Middle frontal gyrus (tissue), 1 donor: ENCODE measurements around the gene CMIP.
"Not testable (repeated sequence)": the region's sequence is repeated elsewhere in the genome, so short reads cannot be mapped to it uniquely, and the experiment has no call there.

Experiments used
- DNase-seq: peaks from one replicate; pipeline ENCODE4 v3.0.0-alpha.2; 2015; ENCODE audit warnings: low spot score; ENCODE audit errors: extremely low spot score

CMIP gene

DNA sequence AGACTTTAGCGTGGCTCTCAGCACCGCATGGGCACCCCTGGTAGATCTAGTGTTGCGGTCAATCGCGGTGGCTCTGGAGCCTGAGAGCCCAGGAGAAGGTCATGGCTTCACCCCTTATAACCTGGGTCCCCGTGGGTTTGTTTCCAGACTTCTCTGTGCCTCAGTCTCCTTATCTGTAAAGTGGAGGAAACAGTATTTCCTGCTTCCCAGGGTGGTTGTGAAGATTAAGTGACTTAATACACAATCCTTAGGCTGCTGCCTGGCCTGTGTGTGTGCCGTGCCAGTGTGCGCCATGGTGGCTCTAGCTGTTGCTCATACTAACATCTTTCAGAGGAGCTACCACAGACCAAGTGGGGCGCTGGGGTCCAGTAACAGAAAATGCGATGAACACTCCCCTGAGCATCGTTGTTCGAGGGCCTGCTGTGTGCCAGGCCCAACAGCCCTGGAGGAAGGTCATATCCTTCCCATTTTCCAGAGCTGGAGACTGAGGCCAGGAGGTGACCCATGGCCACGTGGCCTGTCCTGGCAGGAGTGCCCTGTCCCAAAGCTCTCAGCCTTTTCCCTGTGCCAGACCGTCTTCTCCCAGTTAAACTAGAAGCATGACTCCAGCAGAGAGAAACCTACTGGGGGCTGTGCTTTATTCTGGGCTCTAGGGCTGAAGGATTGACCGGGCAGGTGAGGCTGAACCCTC lies 70.1 kb downstream of the CMIP start:
- DNase-seq = no peak

DNA sequence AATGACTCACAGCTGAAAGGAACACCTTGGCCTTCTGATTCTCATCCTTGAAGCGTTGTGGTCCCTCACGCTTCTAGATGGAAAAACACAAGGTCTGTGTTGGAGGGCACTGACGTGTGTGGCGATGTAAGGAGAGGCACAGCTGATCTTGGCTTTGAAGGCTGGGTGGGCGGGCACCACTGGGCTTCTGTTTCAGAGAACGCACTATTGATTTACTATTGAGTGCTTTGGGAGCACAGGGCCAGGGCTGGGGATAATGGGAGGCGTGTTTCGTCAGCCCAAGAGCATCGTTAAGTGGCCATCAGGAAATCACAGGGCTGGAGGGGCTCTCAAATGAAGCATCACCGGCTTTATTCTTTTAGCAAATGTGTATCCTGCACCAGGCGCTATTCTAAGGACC lies 70.7 kb downstream of the CMIP start:
- no peak for DNase-seq

DNA sequence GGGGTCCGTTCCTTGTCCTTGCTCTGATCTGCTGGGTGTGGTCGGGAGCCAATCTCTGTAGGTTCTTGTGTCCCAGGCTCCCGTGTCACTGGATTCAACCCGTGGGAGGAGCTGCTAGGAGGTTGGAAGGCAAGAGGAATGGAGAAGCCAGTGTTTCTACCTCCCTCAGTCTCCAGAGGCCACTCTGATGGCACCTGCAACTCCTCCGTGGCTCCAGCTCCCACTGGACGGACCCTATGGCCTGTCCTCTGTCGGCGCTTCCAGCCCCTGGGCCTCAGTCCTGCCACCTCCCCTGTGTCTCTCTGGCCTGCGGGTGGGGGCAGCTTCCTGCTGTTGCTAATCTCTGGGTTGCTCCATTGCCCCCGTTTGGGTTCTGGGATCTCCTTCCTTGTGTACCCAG lies 71.1 kb downstream of the CMIP start:
- no peak for DNase-seq

DNA sequence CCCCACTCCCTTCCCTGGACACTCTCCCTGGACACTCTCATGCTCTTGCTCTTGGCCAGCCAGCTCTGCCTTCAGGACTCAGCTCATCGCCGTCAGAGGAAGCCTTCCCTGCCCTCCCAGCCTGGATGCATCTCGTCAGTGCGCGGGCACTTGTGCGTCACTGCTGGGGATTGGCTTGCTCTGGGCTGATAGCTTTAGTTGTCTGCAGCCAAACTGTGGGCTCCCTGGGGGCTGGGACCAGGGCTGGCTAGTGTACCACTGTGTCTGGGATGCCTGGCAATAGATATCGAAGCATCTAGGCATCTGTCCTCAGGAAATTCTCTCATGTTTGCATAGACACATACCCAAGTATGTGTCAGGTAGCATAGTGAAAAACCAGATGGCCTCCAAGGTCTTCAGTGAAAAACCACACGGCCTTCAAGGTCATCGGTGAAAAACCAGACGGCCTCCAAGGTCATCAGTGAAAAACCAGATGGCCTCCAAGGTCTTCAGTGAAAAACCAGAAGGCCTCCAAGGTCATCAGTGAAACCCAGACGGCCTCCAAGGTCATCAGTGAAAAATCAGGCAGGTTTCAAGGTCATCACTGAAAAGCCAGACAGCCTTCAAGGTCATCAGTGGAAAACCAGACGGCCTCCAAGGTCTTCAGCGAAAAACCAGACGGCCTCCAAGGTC lies 72.0 kb downstream of the CMIP start:
- no peak for DNase-seq

DNA sequence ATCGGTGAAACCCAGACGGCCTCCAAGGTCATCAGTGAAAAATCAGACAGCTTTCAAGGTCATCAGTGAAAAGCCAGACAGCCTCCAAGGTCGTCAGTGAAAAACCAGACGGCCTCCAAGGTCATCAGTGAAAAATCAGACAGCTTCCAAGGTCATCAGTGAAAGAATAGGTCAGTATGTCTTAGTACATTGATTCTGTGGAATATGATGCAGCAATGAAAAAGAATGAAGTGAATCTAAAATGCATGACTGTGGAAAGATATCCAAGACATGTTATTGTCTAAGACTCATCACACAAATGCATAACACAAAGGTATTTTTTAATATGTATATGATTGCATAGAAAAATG lies 72.5 kb downstream of the CMIP start:
- no peak for DNase-seq

DNA sequence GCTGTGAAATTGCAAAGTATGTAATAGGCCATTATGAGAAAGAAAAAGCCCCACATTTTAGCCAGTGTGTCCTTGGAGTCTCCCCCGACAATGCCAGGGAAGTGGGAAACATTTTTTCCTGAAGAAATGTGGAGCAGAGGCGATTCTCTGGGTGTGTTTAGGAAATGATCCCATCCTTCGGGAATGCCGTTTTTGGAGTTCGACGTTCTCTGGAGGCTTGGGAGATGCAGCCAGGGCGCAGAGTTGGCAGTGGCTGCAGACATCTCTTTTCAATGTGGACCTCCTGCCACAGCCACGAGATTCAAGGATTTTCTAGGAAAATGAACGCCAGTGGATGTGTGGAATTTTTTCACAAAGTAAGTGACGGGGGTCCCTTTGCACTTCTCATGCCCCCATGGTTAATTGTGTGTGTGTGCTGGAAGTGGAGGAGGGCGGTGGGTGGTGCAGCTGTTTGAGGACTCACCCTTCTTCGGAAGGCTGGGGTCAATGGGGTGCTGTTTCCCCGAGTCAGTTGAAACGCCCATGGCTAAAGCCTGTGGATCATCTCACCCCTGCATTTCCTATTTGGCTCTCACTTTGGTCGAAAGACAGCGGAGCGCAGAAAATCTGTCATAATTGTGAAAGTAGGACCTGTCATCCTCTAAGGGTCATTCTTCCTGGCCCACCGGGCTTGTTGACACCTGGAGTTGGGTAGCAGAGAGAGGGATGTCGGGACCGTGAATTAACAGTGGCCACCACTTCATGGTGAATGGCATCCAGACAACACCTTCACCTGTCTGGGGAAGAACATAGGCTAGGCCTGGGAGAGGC lies 73.2 kb downstream of the CMIP start:
- no peak for DNase-seq

DNA sequence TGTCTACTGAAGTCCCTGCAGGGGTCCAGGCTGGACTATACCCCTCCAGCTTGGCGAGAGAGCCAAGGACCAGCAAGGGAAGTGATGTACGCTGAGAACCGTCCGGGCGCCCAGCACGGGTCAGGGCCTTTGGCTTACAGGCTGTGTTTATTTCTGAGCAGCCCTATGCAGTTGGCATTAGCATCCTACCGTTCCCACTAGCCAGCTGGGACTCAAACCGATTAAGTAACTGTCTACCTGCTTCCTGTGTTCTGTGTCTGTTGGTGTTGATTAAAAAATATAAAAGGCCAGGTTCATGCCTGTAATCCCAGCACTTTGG lies 73.8 kb downstream of the CMIP start:
- DNase-seq = no peak

DNA sequence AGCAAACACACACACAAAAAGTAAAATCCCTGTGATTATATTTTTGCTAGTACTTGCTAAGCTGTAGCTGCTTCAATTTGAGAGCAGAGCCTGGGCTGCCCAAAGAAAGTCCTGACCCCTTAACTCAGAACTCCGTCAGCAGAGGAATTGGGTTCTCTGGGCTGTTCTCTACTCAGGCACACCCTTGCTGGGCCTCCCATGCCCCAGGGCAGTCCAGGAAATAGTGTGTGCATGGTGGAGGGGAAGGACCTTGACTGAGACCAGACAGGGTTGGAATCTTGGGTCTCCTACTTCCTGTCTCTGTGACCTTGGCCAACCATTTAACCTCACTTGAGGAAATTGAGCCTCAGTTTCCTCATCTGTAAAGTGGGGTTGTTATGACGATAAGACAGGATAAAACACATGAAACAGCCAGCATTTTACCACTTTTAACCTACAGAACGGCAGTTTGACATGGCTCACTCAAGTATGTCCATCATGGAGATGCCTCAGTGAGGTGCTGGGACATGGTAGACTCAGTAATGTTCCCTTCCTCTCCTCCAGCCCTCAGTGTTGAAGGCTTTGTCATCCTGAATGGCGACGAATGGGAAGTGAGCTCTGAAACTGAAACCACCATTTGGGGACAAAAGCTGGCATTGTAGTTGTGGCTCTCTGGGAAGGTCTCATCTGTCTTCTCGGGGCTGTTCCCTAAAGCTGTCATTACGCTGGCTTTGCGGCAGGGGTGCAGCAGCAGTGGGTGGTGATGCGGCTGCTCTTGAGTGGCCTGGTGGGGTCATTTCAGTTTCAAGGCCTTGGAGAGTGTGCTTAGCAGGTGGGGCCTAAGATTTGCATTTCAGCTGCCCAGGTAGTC lies 74.9 kb downstream of the CMIP start:
- DNase-seq = no peak

DNA sequence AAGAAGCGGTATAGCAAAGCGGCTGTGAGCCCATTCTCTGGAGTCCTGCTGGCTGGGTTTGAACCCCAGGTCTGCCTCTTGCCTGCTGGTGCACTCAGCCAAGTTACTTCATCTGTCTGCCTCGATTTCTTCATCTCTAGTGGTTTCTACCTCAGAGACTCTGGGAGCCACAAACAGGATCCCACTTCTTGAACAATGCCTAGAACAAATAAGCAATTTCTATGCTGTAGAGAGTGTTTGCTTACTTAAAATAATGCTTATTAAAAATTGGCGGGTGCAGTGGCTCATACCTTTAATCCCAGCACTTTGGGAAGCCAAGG lies 75.5 kb downstream of the CMIP start:
- no peak for DNase-seq

DNA sequence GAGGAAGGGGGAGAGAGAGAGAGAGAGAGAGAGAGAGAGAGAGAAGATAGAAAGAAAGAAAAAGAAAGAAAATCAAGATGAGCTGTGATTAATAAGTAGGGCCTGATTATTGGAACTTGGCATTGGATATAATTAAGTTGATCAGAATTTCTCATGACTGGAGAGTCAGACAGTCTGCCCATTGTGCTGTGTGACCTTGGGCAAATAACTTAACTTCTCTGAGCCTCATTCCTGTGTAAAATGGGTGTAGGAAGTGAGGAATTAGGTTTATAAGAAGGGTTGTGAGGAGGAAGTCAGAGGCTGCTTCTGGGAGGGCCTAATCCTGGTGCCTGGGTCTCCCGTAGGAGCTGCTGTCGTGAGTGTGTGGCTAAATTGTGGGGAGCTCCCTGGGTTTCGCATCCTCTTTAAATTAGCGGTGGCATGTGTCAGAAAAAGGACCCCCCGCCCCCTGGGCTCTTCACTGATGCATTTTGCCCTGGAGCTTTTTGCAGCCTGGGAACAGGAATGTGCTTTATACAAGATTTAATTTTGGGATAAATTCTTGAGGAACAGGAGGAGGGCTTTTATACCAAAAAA lies 76.0 kb downstream of the CMIP start:
- DNase-seq = no peak

DNA sequence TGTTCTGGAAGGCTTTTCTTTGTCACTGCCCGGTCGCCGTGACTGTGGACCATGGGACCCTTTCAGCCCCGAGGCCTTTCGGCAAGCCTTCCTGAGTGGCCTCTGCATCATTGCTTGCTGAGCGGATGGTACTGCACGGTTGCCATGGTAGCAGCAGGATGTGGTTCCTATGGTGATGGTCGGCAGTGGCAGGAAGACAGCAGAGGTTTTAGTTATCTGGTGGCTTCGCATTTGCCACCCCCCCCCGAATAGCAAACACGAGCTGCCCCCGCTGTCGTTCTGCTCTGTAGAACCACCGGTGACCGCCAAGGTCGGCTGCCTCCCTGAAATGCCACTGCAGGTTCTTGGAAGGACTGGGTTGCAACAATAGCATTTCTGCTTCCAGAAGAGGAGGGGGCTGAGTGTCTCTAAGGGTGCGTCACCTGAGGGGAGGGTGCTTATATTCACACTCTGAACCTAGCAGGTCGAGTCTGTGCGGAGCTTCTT lies 76.6 kb downstream of the CMIP start:
- DNase-seq = peak; percentile 37

DNA sequence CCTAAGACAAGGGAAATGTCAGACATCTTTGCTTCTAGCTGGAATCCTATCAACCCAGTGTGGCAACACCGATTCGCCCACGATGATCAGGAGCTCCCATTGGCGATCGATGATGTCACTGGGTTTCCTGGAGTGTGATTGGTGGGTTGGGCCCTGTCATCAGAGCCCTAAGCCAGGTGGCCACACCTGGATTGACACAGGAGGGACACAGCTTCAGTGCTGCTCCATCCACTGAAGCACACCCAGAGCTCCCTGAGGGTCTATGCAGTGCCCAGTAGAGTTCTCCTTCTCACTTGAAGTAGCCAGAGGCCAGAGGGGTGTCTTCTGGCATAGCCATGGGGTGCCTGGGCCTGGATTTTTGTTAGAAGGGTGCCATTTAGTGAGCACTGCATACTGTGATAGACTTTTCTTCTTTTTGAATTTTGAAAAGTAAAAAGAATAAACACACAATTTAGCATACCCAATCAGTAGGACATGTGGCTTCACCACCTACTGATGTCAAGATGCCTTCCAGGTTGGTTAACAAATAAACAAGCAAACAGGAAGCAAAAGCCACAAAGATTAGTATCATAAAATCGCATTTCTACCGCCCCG lies 77.6 kb downstream of the CMIP start:
- no peak for DNase-seq

DNA sequence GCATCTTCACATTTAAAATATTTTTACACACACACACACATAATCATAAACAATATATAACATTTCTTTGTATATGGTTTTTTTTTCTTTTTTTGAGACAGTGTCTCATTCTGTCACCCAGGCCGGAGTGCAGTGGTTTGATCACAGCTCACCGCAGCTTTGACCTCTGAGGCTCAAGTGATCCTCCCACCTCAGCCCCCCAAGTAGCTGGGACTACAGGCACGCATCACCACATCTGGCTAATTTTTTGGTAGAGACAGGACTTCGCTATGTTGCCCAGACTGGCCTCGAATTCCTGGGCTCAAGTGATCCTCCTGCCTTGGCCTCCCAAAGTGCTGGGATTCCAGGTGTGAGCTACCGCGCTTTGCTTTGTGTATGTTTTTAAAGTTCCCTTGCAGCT lies 78.2 kb downstream of the CMIP start:
- not testable (repeated sequence) for DNase-seq

DNA sequence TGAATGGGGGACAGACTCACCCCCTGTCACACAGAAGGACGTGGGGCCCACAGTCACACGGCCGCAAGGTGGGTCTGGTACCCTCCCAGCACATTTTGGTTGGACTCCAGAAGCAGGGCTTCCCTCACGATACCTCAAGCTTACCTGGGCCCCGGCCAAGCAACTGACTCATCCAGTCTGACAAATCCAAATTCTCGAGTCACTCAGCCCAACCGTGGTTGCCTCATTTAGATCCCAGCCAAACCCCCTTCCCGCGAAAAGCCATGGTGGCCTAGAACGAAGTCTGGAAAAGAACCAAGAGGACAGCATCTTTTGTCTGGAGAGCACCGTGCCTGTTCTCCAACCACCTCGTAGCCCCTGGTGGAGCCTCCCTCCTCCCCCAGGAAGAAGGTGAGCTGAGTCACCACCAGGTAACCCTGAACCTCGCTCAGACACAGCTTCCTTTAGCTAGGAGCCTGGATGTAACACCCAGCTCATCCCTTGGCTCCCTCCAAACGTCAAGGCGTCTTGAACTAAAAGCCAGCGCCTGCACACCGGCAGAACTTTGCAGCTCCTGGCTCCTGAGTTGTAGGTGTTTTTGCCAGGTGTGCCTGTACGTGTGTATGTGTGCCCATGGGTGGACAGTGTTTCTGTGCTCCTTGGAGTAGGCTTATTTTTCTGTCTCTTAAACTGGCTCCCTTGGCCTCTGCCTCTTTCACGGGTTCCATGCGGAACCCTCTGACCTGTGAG lies 78.9 kb downstream of the CMIP start:
- DNase-seq = no peak

DNA sequence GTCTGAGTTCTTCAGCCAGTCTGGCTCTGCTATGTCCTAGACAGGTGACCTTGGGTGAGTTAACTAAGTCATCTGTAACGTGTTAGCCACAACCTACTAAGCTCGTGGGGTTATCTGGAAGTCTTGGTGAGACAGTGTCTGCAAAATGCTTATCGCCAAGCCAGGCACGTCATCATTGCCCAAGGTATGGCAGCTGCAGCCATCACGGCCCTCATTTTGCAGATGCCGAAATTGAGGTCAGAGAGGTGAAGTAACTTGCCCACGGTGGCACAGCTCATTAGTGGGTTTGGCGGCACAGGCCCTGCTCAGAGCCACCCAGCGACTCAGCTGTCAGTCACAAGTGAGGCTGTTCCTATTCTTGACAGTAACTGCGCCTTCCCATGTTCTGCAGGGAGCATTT lies 79.8 kb downstream of the CMIP start:
- DNase-seq = no peak

DNA sequence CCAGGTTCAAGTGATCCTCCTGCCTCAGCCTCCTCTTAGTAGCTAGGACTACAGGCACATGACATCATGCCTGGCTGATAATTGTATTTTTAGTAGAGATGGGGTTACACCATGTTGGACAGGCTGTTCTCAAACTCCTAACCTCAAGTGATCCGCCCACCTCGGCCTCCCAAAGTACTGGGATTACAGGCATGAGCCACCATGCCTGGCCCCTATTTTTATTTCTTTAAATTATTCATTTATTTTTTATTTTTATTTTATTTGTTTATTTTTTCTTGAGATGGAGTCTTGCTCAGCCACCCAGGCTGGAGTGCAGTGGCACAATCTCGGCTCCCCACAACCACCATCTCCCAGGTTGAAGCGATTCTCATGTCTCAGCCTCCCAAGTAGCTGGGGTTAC lies 80.3 kb downstream of the CMIP start:
- DNase-seq = not testable (repeated sequence)

DNA sequence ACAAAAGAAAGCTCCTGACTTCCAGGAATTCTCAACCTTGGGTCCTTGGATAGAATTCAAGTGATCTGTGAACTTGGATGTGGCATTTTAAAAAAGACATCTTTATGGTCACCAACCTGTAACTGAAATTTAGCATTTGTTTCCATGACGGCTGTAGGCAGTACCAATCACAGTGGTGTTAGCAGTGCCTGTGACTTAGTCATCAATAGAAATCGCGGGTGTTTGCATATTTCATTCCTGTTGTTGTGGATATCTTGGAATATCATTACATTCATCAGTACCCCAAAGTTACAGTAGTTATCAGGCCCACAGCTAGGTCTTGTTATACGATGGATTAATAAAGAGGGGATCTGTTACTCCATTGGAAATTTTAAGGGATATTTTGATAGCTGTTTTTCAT lies 81.6 kb downstream of the CMIP start:
- no peak for DNase-seq

DNA sequence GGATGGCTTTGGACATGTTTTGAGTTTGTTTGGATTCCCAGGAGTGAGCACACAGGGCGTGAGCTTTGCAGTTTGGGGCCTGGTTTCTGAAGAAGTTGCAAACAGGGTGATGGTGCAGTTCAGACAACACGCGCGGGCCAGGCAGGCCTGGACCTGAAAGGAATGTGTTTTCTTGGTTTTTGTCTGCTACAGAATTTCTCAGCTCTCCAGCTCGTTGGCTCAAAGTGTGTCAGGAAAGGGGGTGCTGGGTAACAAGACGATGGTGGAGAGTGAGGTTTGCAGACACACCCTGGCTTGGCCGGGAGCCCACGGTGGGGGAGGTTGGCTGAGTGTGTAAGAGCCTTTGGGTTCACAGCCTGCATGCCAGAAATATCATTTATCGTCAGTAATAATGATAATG lies 82.3 kb downstream of the CMIP start:
- DNase-seq = no peak

DNA sequence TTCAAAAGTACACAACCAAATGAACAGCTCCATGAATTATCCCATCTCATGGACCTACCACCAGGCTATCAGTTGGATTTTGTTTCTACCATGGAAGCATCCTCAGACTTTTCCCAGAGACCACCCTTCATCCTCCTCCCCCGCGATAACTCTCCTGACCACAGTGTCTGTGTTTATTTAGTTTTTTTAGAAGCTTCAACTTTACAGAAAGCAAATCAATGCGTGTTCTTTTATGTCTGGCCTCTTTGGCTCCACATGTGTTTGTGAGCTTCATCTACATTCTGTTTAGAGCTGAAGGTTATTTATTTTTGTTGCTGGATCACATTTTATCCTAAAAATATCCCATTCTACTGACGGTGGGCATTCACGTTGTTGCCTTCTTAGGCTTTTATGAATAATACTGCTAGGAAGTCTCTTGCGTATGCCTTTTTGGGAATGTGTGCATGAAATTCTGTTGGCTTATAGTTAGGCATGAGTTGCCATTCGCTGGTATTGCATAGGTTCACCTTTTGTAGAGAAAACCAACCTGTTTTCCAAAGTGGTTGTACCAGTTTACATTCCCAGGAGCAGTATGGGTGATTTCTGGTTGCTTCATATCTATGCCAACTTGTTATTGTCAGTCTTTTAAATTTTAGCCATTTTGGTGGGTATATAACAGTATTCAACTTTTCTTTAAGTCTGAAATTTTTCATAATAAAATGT lies 83.0 kb downstream of the CMIP start:
- DNase-seq = no peak

DNA sequence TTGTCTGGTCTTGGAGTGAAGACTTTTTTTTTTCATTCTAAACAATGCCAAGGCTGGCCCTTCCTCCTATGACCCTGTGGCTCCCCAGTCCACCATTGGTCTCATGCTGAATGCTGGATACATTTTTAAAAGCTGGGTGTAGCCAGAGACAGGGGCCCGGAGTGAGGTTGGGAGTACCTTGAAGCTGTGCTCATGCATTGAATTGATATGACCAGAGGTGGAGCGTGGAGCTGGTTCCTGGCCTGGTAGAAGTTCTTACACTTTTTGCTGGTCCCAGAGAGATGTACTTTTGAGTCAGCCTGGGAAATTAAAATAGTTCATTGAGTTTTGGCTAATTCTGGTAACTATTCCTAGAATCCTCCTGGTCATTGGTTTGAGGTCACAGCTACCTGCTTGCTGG lies 83.6 kb downstream of the CMIP start:
- DNase-seq = no peak
